Ovary (tissue), 9 donors: Measurements from ENCODE around the gene CST8. TPM values are rescaled to one million over a fixed set of nuclear protein-coding genes. Genes with fewer than 3 reads are reported as not detected.

Experiments used
- DNase-seq, 5 donors: peaks; one replicate each; pipeline ENCODE4 v3.0.0-alpha.2; 2019 to 2020
- H3K27ac ChIP-seq, 2 donors: fragments of 200-600 bp; one replicate each; pipeline versions ENCODE4 v1.5.1 to v1.8.0; 2019 to 2022
- H3K27me3 ChIP-seq: fragments of 200-600 bp; one replicate; pipeline ENCODE4 v1.8.0; 2022
- H3K36me3 ChIP-seq: fragments of 200-600 bp; sonication (generic); one replicate; pipeline ENCODE4 v1.5.1; 2019
- H3K4me1 ChIP-seq: one replicate; pipeline ENCODE4 v1.8.1; 2013; ENCODE audit warnings: mild to moderate bottlenecking, moderate library complexity; ENCODE audit not compliant: insufficient read depth
- H3K4me3 ChIP-seq: fragments of 200-600 bp; sonication (generic); one replicate; pipeline ENCODE4 v1.5.1; 2017
- H3K9me3 ChIP-seq, 2 donors: fragments of 200-600 bp in 1 of 2; sonication (generic) in 1 of 2; one replicate each; pipeline versions ENCODE4 v1.5.1 to v1.8.1; 2013 to 2019; ENCODE audit warnings: mild to moderate bottlenecking in 1 of 2, moderate library complexity in 1 of 2
- CTCF ChIP-seq, 3 donors: fragments of 450-650 bp in 2 of 3; fragments of 200-600 bp in 1 of 3; IDR thresholded peaks; one replicate each; pipeline versions ENCODE4 v1.5.1 to v1.8.0; 2016 to 2022; ENCODE audit warnings: antibody characterized with exemption in 3 of 3, mild to moderate bottlenecking in 1 of 3
- EP300 ChIP-seq: sonication (generic); formaldehyde crosslinking; IDR thresholded peaks from one replicate; pipeline ENCODE4 v1.6.1; 2017; ENCODE audit warnings: antibody characterized with exemption
- POLR2A ChIP-seq: fragments of 450-650 bp; IDR thresholded peaks from one replicate; pipeline ENCODE4 v1.6.1; 2017; ENCODE audit warnings: antibody characterized with exemption, mild to moderate bottlenecking, moderate library complexity
- WGBS, 3 donors: extraction: QIAGEN DNeasy Blood & Tissue Kit in 1 of 3; methylation state at CpG; one replicate each; pipeline versions ENCODE4 v1.1.5 to v1.1.7; 2013 to 2017; 5-methylcytosine and 5-hydroxymethylcytosine counted together
- intact Hi-C, 4 donors: fragments of 100-400 bp; cut with DNase I; formaldehyde crosslinking; loops; one replicate each; pipeline versions ENCODE4 v1.11.0 to v1.15.1; 2022 to 2023
- polyA plus RNA-seq, 2 donors: library from polyadenylated mRNA; stranded (reverse); fragments of 200-250 nt in 1 of 2; fragments of 350-450 nt in 1 of 2; fragmentation: Illumina TruSeq in 1 of 2; extraction: RNeasy Lipid Tissue Mini Kit (QIAGEN cat#74804) in 1 of 2; gene quantifications; one replicate each; pipeline ENCODE4 v1.2.3, GENCODE V29; 2013 to 2014
- total RNA-seq, 7 donors: library from RNA; depleted of rRNA in 2 of 7; stranded (reverse); fragments of >200 nt in 2 of 7; fragmentation: NEBNext Ultra II Directional in 3 of 7; extraction: Animal tissue kit (Norgen Biotek cat#: 25700) in 3 of 7; gene quantifications; one replicate each; pipeline versions ENCODE4 v1.1.0 to v1.2.4, GENCODE V29; 2016 to 2023
- donor health status: DM: no; HTN: no; CAD: no; lungs with moderate emphysema.
- donor health status: DM: no; HTN: no; CAD: no.
- donor health status: Bipolar disorder and iron deficiency.
- donor health status: DM: yes; HTN: yes; CAD: no.
- donor health status: DM: no; HTN: no; CAD: no.
- donor health status: DM: yes; HTN: yes; CAD: no.

CST8 gene
- total and polyA plus RNA-seq, 9 donors = not detected

- no peak overlapping the region for H3K27ac ChIP-seq
- H3K4me1 ChIP-seq = no peaks in the 10 kb centered on the region
- intact Hi-C loops = no loop called here
- no peak overlapping the region for H3K4me3 ChIP-seq
- DNase-seq = no peak
- TF ChIP-seq EP300 (no peak), POLR2A (no peak), CTCF (IDR thresholded peaks at IDR 0.05) (no peak)
- no peaks in the 10 kb centered on the region for H3K36me3 ChIP-seq
- no peaks in the 10 kb centered on the region for H3K9me3 ChIP-seq
- WGBS, 3 donors = 52 to 74% (median 73%) methylated on average over 6 of the region's 6 CpGs
- no peaks in the 10 kb centered on the region for H3K27me3 ChIP-seq
Observed at GRCh38 chr20:23476015-23476754, 14.7 kb upstream of the CST8 start.

GRCh38 chr20:23477223-23477622 is 13.7 kb upstream of the CST8 start:
- Histone ChIP-seq H3K27me3 (no peaks in the 10 kb centered on the region), H3K36me3 (no peaks in the 10 kb centered on the region)

GRCh38 chr20:23479043-23479442 is 11.9 kb upstream of the CST8 start:
- Histone ChIP-seq H3K9me3 (no peaks in the 10 kb centered on the region), H3K27ac (no peak overlapping the region), H3K4me3 (no peak overlapping the region), H3K4me1 (no peaks in the 10 kb centered on the region), H3K36me3 (no peaks in the 10 kb centered on the region), H3K27me3 (no peaks in the 10 kb centered on the region)
- WGBS, 3 donors = 66 to 77% (median 72%) methylated on average over 4 of the region's 4 CpGs
- no peak for DNase-seq
- intact Hi-C loops = no loop called here
- no peak for TF ChIP-seq POLR2A
- no peak for TF ChIP-seq CTCF (IDR thresholded peaks at IDR 0.05)
- no peak for TF ChIP-seq EP300

More at GRCh38 chr20:23477223-23477622, 13.7 kb upstream of the CST8 start:
- H3K4me3 ChIP-seq = no peak overlapping the region
- no peak for DNase-seq
- WGBS, 3 donors = 49 to 76% (median 68%) methylated on average over 3 of the region's 3 CpGs
- H3K9me3 ChIP-seq = no peaks in the 10 kb centered on the region
- no peak for TF ChIP-seq EP300
- no peak for TF ChIP-seq CTCF (IDR thresholded peaks at IDR 0.05)
- TF ChIP-seq POLR2A = no peak
- no peaks in the 10 kb centered on the region for H3K4me1 ChIP-seq
- intact Hi-C loops = no loop called here
- H3K27ac ChIP-seq = no peak overlapping the region

- Histone ChIP-seq H3K27me3 (no peaks in the 10 kb centered on the region), H3K4me3 (no peak overlapping the region), H3K36me3 (no peaks in the 10 kb centered on the region), H3K27ac (no peak overlapping the region), H3K9me3 (no peaks in the 10 kb centered on the region), H3K4me1 (no peaks in the 10 kb centered on the region)
- 52 to 65% (median 57%) methylated on average over 2 of the region's 2 CpGs for WGBS, 3 donors
- no peak for DNase-seq
- TF ChIP-seq CTCF (IDR thresholded peaks at IDR 0.05) (no peak), POLR2A (no peak), EP300 (no peak)
- intact Hi-C loops = no loop called here
Observed at GRCh38 chr20:23482138-23482537, 8.8 kb upstream of the CST8 start.
